ENCODE data around the gene RBM12.

The RBM12 gene

DNA sequence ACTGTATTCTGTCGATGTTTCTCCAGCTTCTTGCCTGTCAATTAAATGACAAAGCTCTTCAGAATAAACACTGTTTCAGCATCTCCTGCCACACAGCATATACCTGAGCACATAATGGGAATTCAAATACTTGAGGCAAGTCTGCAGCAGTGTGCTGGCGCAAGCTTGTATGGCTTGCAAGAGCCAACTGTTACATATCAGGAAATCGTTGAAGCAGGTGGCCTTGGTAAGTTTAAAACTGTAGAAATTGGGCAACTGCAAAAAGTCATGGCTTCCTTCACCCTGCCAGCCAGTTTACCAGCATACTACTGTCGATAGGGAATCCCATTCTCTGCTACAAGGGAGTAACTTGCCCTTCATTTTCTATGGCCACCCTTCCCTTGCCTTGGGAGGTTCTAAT lies 23.0 kb downstream of the RBM12 start:
- H3K27me3 ChIP-seq (ENCODE audit: insufficient read depth, low read length): no peaks in the 10 kb centered on the region
- H3K27ac ChIP-seq (ENCODE audit: low read depth, low read length, poor library complexity, severe bottlenecking): no peak overlapping the region
- no peaks in the 10 kb centered on the region for H3K4me1 ChIP-seq (ENCODE audit: insufficient read depth, low read length, severe bottlenecking)
- no peak overlapping the region for H3K4me3 ChIP-seq (ENCODE audit: low read depth, low read length, poor library complexity, severe bottlenecking)
- no peaks in the 10 kb centered on the region for H3K9me2 ChIP-seq (ENCODE audit: low read depth, low read length)
- peaks cover 52% of the 10 kb centered on the region for H3K79me2 ChIP-seq (ENCODE audit: insufficient read depth, low read length)
- H3K36me3 ChIP-seq (ENCODE audit: insufficient read depth, low read length): peaks cover 14% of the 10 kb centered on the region; the same call in 1 of the 2 replicates
- no peak for TF ChIP-seq EZH2 (IDR thresholded peaks at IDR 0.05; ENCODE audit: borderline replicate concordance, low read length)
- TF ChIP-seq, protein P1, sequence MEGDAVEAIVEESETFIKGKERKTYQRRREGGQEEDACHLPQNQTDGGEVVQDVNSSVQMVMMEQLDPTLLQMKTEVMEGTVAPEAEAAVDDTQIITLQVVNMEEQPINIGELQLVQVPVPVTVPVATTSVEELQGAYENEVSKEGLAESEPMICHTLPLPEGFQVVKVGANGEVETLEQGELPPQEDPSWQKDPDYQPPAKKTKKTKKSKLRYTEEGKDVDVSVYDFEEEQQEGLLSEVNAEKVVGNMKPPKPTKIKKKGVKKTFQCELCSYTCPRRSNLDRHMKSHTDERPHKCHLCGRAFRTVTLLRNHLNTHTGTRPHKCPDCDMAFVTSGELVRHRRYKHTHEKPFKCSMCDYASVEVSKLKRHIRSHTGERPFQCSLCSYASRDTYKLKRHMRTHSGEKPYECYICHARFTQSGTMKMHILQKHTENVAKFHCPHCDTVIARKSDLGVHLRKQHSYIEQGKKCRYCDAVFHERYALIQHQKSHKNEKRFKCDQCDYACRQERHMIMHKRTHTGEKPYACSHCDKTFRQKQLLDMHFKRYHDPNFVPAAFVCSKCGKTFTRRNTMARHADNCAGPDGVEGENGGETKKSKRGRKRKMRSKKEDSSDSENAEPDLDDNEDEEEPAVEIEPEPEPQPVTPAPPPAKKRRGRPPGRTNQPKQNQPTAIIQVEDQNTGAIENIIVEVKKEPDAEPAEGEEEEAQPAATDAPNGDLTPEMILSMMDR (IDR thresholded peaks at IDR 0.05; ENCODE audit: low read length): no peak
- H3F3A ChIP-seq (ENCODE audit: insufficient read depth, low read length): no peaks in the 10 kb centered on the region
- no peaks in the 10 kb centered on the region for H3K9me3 ChIP-seq (ENCODE audit: low read length)
- no peaks in the 10 kb centered on the region for H4K20me1 ChIP-seq (ENCODE audit: insufficient read depth, low read length)
- no peak overlapping the region for H3K9ac ChIP-seq (ENCODE audit: low read length)
- H2AFZ ChIP-seq (ENCODE audit: low read length): no peak overlapping the region
- no peak overlapping the region for H3K4me2 ChIP-seq (ENCODE audit: low read length)

GRCh38 chr20:35640724-35641123 lies 24.0 kb downstream of the RBM12 start:
- Histone ChIP-seq H3K27ac (ENCODE audit: low read depth, low read length, poor library complexity, severe bottlenecking) (no peak overlapping the region), H3F3A (ENCODE audit: insufficient read depth, low read length) (no peaks in the 10 kb centered on the region), H4K20me1 (ENCODE audit: insufficient read depth, low read length) (no peaks in the 10 kb centered on the region), H3K4me3 (ENCODE audit: low read depth, low read length, poor library complexity, severe bottlenecking) (no peak overlapping the region), H3K9ac (ENCODE audit: low read length) (no peak overlapping the region), H3K27me3 (ENCODE audit: insufficient read depth, low read length) (no peaks in the 10 kb centered on the region), H3K9me3 (ENCODE audit: low read length) (no peaks in the 10 kb centered on the region), H3K79me2 (ENCODE audit: insufficient read depth, low read length) (peaks cover 44% of the 10 kb centered on the region), H3K4me2 (ENCODE audit: low read length) (no peak overlapping the region), H2AFZ (ENCODE audit: low read length) (no peak overlapping the region), H3K4me1 (ENCODE audit: insufficient read depth, low read length, severe bottlenecking) (no peaks in the 10 kb centered on the region), H3K36me3 (ENCODE audit: insufficient read depth, low read length) (peaks cover 13% of the 10 kb centered on the region; the same call in 1 of the 2 replicates), H3K9me2 (ENCODE audit: low read depth, low read length) (no peaks in the 10 kb centered on the region)
- no peak for TF ChIP-seq EZH2 (IDR thresholded peaks at IDR 0.05; ENCODE audit: borderline replicate concordance, low read length)
- TF ChIP-seq, protein P1 (IDR thresholded peaks at IDR 0.05; ENCODE audit: low read length): no peak

- H2AFZ ChIP-seq (ENCODE audit: low read length): no peak overlapping the region
- peaks cover 31% of the 10 kb centered on the region for H3K79me2 ChIP-seq (ENCODE audit: insufficient read depth, low read length)
- H4K20me1 ChIP-seq (ENCODE audit: insufficient read depth, low read length): no peaks in the 10 kb centered on the region
These were observed 25.9 kb downstream of the RBM12 start for GRCh38 chr20:35638751-35639150.

More at GRCh38 chr20:35638751-35639150, 25.9 kb downstream of the RBM12 start:
- Histone ChIP-seq H3K9ac (ENCODE audit: low read length) (no peak overlapping the region), H3K9me2 (ENCODE audit: low read depth, low read length) (no peaks in the 10 kb centered on the region), H3K4me2 (ENCODE audit: low read length) (no peak overlapping the region), H3K27ac (ENCODE audit: low read depth, low read length, poor library complexity, severe bottlenecking) (no peak overlapping the region), H3K4me3 (ENCODE audit: low read depth, low read length, poor library complexity, severe bottlenecking) (no peak overlapping the region), H3K9me3 (ENCODE audit: low read length) (no peaks in the 10 kb centered on the region), H3K27me3 (ENCODE audit: insufficient read depth, low read length) (no peaks in the 10 kb centered on the region), H3K36me3 (ENCODE audit: insufficient read depth, low read length) (peaks cover 5% of the 10 kb centered on the region; the same call in 1 of the 2 replicates), H3F3A (ENCODE audit: insufficient read depth, low read length) (no peaks in the 10 kb centered on the region), H3K4me1 (ENCODE audit: insufficient read depth, low read length, severe bottlenecking) (no peaks in the 10 kb centered on the region)
- TF ChIP-seq, protein P1 (IDR thresholded peaks at IDR 0.05; ENCODE audit: low read length): no peak
- TF ChIP-seq EZH2 (IDR thresholded peaks at IDR 0.05; ENCODE audit: borderline replicate concordance, low read length): no peak
